T47D (cell line): ENCODE measurements around the gene BAG5.
A peak's percentile ranks its signal among the peaks of the same experiment; 100 is the strongest.
"Not testable (repeated sequence)": the region's sequence is repeated elsewhere in the genome, so short reads cannot be mapped to it uniquely, and the experiment has no call there.

Experiments
- DNase-seq, 2 experiments: peaks; one replicate each; pipeline versions ENCODE4 v3.0.0 to v3.0.0-alpha.2; 2011 to 2012; ENCODE audit warnings: low read depth in 1 of 2, low spot score in 1 of 2
- JUND ChIP-seq: IDR thresholded peaks from 2 replicates; pipeline ENCODE4 v1.6.1; 2012; ENCODE audit warnings: low read depth
- in situ Hi-C: cut with HindIII; loops from 2 replicates; pipeline ENCODE4 v1.10.0; 2016; ENCODE audit warnings: low sequenced_read_pairs, low pct_unique_long_range_greater_than_20kb

Gene BAG5

DNA sequence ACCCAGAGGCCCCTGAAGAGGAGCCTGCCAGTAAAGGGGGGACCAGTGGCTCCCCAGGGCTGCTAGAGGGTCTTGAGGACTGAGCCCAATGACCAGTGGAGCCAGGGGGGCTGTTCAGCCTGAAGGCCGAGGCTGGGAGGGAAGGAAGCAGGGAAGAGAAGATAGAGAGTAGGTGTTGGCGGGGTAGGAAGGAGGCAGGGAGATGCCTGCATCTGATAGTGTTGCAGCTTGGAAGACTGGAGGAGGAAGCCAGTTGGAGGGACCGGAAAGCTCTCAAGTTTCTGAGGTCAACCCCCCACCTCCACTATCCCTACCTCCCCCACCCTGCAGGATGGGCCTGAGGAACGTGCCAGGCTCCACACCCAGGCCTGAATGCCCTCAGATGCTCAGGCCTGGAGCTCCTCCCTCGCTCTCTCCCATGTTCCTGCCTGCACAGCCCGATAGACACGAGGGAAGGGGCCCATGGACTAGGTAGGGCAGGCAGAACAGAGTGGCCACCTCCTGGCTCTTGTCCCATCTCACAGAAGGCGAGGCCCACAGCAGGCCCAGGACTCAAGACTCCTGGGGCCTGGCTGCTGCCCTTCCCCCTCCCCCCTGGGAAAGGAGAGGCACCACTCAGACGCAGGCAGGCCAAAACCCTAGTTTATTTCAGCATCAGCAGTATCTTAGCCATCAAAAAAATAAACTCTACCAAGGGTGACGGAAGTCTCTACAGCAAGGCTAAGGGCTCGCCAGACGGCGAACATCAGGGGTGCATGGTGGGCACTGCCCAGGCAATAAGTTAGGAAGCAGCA lies 43.2 kb downstream of the BAG5 start:
- no peak for TF ChIP-seq JUND
- in situ Hi-C loops = no loop called here
- DNase-seq = peak in 1 of 2 experiments; percentile 76

DNA sequence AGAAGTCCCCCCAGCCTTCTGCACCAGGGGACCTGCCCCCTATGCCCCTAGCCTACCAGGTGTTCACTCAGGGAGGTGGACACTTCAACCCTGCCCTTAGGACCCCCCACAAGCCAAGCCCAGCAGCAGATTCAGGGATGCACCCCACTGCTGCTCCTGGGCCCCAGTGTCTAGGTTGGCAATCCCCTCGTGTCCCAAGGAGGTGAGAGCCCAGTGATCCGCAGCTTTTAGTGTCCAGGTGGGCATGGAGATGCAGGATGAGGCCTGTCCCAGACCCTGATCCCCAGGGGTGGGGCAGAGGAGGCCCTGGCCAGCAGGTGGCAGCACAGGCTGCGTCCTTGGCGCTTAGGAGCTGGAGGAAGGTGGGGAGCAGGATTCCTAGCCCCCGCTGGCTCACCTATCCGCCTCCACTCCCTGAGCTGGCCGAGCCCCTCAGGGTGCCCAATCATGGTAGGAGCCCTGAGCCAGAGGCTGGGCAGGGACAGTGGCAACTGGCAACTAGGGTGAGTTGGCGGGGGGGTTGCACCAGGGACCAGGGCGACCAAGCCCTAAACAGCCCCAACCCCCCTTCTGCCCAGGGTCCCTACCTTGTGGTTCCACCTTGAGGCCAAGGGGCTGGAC lies 43.9 kb downstream of the BAG5 start:
- in situ Hi-C loops = no loop called here
- TF ChIP-seq JUND = no peak
- DNase-seq = peak; percentile 74 to 94

DNA sequence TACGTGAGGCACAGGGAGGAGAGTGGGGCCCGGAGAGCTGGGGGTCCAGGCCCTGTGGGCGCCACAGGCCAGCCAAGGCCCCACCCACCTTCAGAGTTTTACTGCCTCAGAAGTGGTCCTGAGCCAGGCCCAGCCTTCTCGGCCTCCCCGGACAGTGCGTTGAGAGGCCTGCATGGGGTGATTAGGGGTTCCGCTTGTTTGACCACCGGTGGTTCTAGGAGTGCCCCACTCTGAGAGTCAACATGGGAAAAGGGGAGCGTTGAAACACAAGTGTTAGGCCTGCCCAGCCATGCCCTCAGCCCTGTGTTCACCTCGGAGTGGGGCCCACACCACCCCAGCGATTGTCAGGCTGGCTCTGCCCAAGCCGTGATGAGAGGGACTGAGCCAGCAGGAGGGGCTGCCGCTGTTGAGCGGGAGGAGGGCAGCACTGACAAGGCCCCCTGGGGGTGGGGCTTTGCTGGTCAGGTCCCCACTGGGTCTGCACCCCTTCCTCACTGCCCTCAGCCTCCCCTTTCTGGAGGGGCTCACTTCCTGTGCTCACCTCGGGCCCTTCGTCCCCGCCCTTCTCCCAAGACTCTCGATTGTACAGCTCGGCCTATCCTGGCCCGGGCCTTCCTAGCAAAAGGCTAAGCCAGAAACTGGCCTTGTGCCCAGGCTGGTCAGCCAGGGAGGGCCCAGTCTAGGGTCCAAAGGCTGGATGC lies 44.6 kb downstream of the BAG5 start:
- no peak for TF ChIP-seq JUND
- no peak for DNase-seq
- in situ Hi-C loops = no loop called here

DNA sequence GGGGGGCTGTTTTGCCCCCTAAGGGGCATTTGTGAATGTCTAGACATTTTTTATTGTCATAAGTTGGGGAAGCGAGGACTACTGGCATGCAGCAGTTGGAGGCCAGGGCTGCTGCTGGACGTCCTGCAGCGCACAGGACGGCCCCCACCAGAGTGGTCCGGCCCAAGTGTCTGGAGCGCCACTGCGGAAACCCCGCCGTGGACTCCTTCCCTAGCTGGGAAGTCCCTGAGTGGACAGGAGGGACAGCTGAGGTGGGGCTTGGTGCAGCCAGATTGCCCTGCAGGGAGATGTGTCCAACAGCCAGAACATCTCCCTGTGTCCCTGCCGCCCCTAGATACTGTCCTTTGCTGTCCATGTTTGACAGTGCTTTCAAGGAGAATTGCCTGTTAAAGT lies 45.3 kb downstream of the BAG5 start:
- no peak for TF ChIP-seq JUND
- in situ Hi-C loops = no loop called here
- no peak for DNase-seq

DNA sequence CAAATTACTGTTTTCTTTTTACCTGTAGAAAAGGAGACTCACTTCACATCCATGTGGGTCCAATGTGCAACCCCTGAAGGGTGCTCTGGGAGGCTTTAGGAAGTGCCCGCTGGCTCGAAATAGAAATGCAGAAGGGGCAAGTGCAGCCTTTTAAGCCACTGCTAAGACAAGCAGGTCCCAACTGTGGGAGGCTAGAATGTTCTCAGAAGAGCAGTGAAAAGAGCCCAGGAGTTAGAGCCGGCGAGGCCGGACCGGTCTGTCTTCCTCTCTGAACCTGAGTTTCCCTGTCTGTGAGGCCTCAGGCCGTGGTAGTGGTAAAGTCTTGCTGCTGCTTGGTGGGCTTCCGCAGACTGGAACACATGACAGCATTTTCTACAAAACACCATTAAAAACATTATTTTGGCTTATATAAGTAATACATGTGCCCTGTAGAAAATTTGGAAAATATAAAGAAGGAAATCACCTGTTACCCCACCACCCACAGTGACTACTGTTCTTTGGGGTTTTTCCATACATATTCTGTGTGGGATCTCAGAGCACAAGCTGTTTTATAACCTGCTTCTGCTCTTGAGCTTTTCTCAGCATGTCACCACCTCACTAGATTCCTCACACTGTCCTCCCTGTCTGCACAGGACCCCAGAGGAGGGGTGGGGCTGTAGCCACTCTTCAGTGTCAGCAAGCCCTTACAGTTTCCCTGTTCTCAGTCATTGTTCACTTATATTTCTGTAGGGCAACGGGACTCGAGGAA lies 45.9 kb downstream of the BAG5 start:
- no peak for TF ChIP-seq JUND
- DNase-seq = peak; percentile 53 to 73
- in situ Hi-C loops = no loop called here

DNA sequence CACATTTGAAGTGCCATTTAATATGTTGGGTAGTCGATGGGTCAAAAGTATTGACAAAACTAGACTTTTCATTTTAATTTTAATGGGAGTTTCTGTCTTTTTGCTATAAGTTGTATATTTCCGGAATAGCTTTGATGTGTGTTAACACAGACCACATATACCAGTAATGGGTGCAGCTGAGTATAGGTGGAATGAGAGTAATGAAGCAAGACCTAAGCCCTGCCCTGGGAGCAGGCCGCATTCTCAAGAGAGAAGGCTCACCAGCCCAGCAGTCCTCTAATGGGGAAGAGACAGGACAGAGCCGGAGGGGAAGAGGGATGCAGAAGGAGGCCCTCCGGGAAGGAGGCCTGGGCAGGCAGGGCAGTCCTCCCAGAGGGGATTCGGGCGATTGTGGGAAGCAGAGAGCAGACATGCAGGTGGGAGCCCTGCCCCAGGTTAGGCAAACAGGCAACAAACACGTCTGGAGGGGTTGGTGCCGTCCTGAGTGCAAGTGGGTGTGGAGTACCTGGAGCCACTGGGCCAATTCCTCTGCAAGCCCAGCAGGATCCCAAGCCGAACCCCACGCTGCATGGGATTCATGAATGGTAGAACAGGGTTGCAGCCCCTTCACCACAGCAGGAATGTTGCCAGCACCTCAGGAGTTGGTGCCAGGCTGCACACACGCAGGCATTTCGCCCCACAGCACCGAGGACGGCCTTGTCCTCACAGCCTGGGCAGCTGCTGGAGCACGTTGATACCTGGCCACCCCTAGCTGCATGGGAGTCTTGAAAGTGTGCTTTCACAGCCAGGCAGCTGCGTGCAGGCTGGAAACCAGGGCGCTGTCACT lies 47.6 kb downstream of the BAG5 start:
- TF ChIP-seq JUND = no peak
- DNase-seq = no peak
- in situ Hi-C loops = no loop called here

DNA sequence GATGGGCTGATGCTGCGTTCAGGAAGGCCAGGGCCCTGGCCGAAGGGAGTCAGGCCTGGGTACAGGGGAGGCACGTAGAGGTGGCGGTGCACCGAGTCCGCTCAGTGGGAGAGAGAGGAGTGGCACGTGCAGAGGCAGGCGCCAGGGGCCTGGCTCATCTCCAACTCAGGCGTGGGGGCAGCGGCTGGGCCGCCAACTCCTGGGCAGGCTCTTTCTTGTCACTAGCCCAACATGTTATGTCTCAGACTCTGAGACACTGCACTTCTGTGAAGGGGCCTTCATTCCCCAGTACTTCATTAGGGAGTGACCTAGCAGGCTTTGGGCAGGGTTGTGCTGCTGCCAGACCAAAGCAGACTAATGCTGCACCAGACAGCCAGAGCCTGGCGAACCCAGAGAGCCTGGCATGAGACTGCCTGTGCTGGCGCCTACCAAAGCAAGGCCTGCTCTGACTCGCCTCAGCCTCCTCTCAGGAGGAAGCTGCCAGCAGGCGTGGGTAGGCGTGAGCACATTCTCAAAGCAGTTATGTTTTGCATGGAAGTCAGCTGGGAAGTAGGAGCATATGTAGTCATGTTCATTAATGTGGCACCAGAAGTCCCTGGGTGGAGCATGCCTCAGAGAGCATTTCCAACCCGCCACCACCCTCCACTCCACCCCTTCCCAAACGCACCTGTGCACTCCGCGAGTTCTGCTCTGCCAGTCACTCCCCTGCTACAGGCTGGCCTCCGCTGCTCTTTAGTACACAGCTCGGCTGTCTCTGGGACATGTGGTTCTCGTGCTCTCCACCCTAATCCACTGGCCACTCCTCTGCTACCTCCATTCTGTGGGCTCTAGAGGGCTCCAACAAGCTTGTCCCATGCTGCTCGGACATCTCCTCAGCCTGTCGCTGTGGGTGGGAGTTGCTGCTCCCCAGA lies 49.5 kb downstream of the BAG5 start:
- no peak for TF ChIP-seq JUND
- in situ Hi-C loops = no loop called here
- no peak for DNase-seq

DNA sequence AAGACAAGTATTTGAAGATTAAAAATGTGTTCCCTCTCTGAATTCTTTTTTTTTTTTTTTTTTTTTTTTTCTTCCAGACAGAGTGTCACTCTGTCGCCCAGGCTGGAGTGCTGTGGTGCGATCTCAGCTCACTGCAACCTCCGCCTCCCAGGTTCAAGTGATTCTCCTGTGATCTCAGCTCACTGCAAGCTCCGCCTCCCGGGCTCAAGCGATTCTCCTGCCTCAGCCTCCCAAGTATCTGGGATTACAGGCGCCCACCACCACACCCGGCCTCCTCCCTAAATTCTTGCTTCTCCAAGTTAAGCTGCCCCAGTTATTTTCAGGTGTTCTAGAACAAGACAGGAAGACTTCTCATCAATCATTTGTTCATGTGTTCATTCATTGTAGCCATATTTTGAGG lies 50.3 kb downstream of the BAG5 start:
- DNase-seq, in situ Hi-C loops: not testable (repeated sequence)

DNA sequence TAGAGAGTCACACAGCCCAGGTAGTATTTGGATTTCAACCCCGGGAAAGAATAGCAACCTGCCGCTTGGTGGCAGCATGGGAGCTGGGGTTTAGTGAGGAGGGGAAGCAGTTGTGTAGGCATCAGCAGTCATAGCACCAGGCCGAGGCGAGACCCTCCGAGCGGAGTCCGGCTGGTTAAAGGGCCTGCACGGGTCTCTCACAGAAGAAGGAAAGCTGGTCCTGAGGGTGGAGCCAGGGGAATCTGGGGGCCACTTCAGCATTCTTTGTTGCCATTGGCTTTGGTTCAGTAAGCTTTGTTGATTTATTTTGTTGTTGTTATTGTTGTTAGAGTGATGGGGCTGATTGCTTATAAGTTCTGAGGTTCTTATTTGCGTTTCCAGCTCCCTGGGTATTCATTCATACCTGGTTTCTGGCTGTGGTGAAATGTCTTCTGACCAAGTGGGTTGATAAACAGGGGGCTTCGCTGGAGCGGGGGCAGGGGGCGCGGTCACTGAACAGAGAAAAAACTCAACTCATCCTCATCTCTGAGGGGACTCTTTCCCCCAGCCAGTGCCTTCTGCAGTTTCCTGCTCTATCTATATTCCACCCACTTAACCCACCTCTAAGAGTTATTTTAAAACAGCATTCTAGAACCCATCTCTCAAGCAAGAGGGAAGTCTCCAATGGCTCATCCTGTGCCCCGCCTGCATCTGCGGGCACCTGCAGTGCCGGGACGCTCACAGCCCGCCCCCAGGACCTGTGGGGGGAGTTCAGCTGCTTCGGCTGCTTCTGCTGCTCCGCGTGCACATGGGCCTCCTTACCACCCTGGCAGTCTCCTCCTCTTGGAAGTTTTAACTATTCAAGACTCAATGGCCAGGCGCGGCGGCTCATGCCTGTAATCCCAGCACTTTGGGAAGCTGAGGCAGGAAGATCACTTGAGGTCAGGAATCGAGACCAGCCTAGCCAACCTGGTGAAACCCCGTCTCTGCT lies 51.4 kb downstream of the BAG5 start:
- in situ Hi-C loops = no loop called here
- TF ChIP-seq JUND = no peak
- no peak for DNase-seq
